ENCODE measurements around the gene SET.

Gene SET

DNA sequence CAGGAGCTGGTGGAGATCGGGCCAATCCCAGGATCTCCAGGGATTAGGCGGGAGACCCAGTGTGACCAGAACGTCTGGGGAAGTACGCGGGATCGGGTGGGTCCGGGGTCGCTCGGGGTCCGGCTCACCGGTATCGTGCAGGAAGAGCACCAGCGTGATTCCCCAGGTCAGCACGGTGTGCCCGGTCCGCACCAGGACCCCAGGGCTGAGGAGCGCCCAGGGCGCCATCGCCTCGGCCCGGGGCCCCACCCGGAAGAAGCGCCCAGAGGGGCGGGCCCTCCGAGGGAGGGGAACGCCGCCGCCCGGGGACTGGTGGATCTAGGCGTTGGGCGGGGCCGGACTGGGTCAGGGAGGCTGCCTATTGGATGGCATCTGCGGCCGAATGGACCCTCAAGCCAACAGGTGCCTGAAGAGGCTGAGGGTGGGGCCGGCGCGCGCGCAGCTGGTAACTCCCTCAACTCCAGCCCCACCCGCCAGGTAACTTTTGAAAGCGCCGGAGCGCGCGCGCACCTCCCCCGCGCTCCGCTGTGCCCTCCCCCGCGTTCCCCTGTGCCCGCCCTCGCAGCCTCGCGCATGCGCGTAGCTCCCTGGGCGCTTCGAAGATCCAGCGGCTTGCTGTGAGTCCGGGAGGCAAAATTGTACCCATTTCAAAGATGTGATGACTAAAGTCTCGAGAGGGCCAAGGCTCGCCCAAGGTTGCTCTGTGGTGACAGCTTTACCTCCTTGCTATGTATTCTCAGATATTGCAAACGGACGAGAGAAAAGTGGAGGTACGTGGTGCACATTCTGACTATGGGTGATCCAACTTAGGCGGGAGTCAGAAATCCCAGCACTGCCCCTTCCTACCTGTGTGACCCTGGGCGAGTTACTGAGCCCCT is 35.1 kb downstream of the SET start, which contains the start of gene ZDHHC12:
Gene ZDHHC12, minus strand, starts transcription at position 262 of the 878 bp plus-strand sequence. Its CDS starts 34 bp downstream, at position 228.
- peak within 1 kb of the TSS; percentile 63 for H3K4me3 ChIP-seq (ENCODE audit: low read depth, low read length)
- DNase-seq (ENCODE audit: low read depth) = peak; percentile 57

DNA sequence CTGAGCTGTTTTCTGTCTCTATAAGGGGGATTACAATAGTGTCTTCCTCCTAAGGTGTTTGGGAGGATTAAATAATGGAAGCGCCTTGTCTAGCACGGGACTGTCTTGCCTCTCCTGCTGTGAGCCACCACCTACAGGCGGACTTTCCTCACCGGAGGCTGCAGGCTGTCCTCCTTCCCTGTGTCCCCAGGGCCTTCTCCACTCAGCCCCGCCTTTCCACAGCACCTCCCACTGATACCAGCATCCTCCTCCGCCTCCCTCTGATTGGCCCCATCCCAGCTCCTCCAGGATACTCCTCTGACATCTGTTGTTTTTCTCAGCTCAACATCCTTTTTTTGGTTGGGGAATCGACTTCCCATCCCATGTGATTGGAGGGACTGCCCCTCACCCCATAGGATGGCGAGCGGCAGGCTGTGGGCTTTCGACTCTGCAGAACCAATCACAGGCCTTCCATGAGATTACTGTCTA is 35.8 kb downstream of the SET start:
- H3K4me3 ChIP-seq (ENCODE audit: low read depth, low read length) = peak overlapping the region; percentile 63
- DNase-seq (ENCODE audit: low read depth) = no peak

DNA sequence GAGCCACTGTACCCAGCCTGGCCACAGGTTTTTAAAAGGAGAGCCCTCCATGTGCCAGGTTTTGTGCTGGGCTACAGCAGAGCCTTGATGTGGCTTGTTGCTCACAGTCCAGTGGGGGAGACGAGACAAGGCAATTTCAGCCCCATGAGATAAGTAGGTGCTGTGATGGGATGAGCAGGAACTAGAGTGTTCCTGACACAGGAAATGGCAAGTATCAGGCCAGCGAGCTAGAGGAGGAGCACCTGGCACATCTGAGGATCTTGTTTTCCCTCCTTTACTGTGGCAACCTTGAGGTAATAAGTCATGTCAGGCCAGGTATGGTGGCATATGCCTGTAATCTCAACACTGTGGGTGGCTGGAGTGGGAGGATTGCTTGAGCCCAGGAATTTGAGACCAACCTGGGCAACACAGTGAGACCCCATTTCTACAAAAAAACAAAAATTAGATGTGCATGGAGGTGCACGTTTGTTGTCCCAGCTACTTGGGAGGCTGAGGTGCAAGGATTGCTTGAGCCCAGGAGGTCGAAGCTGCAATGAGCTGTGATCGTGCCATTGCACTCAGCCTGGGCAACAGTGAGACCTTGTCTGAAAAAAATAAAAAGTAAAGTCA is 38.7 kb downstream of the SET start:
- H3K4me3 ChIP-seq (ENCODE audit: low read depth, low read length) = no peak overlapping the region
- DNase-seq (ENCODE audit: low read depth) = no peak

DNA sequence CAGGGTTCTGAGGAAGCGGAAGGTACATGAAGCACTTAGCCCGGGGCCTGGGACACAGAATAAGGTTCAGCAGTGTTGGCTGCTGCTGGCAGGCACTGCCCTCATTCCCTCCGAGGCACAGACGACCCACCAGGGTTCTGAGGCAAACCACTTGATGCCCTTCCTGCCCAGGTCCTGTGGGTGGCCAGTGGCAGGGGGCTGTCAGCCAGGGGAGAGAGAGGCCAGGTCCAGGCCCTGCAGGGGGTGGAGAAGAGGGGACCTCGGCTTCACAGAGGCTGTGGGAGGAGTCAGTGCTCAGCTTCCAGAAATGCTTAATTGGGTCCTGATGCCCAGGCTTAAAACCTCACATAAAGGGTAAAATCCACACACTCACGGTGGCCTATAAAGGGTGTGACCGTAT is 39.3 kb downstream of the SET start:
- no peak overlapping the region for H3K4me3 ChIP-seq (ENCODE audit: low read depth, low read length)
- DNase-seq (ENCODE audit: low read depth) = no peak

DNA sequence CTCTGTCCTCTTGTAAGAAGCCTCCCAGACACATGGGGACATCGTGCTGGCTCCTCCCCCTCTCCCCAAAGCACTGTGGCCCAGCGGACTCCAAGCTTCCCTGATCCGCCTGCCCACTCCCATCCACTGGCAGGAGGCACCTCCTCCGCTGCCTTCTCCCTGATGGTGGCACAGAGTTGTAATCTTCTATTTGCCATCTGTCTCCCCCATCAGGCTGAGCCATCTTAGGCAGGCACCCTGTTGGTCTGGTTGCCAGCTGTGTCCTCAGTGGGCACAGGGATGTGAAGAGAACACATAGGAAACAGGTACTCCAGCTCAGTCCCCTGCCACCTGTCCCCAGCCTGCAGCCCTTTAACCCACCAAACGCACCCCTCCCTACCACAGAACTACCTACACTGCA is 40.3 kb downstream of the SET start:
- DNase-seq (ENCODE audit: low read depth) = no peak
- no peak overlapping the region for H3K4me3 ChIP-seq (ENCODE audit: low read depth, low read length)

DNA sequence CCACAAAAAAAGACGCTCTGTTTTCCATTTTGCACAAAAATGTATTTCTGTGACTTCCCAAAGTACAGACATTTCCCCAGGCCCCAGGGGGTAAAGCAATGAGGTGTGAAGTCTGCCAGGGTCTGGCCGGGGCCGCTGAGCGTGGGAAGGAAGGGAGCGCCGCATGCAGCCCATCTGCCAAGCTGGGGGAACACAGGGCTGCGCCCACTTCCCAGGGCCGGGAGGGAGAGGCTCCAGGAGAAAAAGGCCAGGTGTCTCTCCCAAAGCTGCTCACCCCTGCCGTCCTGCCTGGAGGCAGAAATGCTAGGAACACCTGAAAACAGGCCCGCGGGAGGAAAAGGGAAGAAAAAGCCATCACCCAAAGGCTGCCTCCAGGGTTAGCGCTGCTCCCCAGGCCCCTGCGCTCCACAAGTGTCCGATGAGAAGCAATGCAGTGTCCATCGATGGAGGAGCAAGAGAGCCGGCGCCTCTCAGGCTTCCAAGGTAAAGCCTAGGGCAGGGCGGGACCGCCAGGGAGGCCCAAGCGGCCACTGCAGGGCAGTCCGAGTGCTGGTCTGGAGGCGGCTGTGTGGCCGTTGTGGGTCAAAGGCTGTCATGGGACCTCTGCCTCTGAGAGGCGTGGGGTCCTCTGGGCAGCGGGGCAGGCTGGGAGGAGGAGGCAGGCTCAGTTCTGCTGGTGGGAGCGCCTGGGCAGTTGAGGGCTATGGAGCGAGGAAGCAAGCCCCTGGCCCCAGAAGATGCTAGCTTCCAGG is 40.9 kb downstream of the SET start:
- H3K4me3 ChIP-seq (ENCODE audit: low read depth, low read length) = no peak overlapping the region
- DNase-seq (ENCODE audit: low read depth) = no peak

DNA sequence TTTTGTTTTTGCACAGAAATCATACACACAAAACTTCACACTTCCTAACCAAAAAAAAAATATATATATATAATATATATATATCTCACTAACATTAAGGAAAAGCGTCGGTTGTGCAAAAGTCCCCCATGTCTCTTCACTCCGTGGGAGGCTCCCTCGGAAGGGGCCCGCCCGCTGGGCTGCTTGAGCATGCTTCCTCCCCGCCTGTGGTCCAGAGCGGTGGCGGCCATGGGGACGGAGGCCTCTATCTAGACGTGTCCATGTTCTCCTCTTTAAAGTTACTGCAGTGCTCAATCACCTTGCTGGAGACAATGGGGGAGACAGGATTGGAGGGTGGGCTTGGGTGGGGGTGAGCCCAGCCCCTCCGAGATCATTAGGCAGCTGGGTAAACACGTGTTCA is 42.1 kb downstream of the SET start:
- H3K4me3 ChIP-seq (ENCODE audit: low read depth, low read length) = no peak overlapping the region
- DNase-seq (ENCODE audit: low read depth) = no peak

DNA sequence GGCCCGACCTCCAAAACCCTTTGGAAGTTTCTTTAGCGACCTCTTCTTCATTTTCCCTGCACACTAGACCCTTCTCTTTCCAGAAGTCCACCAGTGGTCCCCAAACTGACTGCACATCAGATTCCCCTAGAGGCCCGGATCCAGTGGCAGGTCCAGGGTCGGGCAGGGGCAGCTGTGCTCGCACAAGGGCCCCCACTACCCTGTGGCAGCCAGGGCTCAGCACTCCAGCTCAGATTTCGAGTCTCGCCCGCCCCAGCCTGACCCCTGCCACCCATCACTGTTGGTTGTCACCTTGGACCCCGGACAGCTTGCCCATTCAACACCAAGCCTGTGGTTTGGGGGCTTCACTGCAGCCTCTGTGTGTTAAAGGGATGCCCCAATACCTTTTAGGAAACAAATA is 42.7 kb downstream of the SET start:
- no peak overlapping the region for H3K4me3 ChIP-seq (ENCODE audit: low read depth, low read length)
- DNase-seq (ENCODE audit: low read depth) = no peak

DNA sequence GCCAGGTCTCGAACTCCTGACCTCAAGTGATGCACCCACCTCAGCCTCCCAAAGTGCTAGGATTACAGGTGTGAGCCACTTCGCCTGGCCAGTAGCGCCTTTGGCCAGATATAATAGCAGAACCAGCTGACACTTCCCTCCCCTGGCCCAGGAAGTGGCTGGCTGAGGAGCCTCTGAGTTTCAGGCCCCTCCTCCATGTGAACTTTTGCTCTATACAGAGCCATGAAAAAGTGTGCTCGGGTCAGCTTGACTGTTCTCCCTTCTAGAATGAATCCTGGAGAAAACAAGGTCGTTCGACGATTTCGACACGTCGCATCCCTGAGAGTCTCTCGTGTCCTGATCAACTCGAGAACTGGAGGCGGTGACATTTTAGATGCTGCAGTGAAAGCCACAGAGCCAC is 43.6 kb downstream of the SET start:
- DNase-seq (ENCODE audit: low read depth) = no peak
- H3K4me3 ChIP-seq (ENCODE audit: low read depth, low read length) = no peak overlapping the region

DNA sequence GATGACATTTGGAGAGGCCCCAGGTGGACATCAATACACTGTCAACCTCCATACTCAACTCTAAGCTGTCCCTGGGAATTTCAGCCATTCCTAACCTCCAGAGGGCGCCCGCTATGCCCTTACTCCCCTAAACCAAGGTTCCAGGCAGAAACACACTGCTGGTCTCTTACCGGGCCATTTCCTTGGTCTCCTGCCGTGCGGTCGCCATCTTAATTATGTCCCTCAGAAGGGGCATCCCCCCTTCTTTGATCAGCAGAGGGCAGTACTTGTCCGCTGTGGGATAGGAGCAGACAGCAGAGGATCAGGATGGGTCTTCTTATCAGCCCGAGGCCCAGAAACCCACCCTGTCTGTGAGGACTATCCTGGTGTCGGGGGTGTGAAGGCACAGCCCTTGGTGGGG is 44.2 kb downstream of the SET start:
- H3K4me3 ChIP-seq (ENCODE audit: low read depth, low read length) = no peak overlapping the region
- no peak for DNase-seq (ENCODE audit: low read depth)

DNA sequence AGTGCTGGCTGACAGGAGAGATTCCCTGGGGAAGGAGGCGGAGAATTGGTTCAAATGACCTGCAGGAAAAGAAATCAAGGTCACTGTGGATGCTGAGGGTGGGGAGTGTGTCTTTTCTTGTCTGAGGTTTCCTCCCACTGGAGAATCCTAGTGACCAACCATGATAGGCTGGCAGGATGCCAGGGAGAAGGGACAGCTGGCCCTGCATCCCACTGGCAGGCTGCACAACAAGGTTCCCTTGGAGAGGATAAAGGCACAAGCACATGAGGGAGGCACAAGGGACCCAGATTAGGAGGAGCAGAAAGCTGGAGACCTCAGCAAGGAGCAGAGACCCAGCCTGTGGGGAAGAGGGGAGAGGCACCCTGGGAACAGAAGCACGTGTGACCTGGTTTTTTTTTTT is 46.4 kb downstream of the SET start:
- DNase-seq (ENCODE audit: low read depth) = no peak
- no peak overlapping the region for H3K4me3 ChIP-seq (ENCODE audit: low read depth, low read length)

DNA sequence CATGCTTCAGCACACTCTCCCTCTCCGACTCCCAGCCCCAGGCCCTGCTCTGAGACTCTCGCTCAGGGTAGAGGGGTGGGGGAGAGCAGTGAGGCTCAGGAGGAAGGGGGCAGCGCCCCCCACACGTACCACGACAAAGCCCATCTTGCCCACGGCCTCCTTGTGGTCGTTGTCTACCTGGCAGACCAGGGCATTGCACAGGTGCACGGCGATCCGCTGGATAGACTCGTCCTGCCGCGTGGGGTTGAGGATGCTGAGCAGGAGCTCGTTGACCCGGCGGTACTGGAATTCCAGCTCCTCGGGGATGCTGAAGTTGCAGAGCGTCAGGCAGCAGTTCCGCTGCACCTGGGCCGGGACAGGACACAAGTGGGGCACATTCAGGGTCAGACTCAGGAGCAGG is 53.4 kb downstream of the SET start:
- no peak overlapping the region for H3K4me3 ChIP-seq (ENCODE audit: low read depth, low read length)
- no peak for DNase-seq (ENCODE audit: low read depth)

DNA sequence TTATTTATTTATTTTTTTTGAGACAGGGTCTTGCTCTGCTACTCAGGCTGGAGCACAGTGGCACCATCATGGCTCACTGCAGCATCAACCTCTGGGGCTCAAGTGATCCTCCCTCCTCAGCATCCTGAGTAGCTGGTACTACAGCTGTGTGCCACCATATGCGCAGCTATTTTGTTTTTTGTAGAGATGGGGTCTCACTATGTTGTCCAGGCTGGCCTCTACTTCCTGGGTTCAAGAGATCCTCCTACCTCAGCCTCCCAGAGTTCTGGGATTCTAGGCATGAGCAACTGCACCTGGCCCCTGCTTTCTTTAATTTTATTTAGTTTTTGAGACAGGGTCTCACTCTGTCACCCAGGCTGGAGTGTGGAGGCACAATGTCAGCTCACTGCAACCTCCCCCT is 54.4 kb downstream of the SET start:
- no peak for DNase-seq (ENCODE audit: low read depth)
- H3K4me3 ChIP-seq (ENCODE audit: low read depth, low read length) = no peak overlapping the region
